Right lobe of liver (tissue), 6 donors: Measurements from ENCODE around the gene IL22. TPM values are rescaled to one million over a fixed set of nuclear protein-coding genes. Genes with fewer than 3 reads are reported as not detected.
"Not testable (repeated sequence)": the region's sequence is repeated elsewhere in the genome, so short reads cannot be mapped to it uniquely, and the experiment has no call there.

Experiments used
- ATAC-seq, 4 donors: fragments of 200-7000 bp; cut with Tn5 transposase; one replicate each; pipeline ENCODE4 v1.9.1; 2020; ENCODE audit warnings: mild to moderate bottlenecking in 4 of 4, moderate library complexity in 4 of 4
- DNase-seq, 3 donors: peaks; one replicate each; pipeline ENCODE4 v3.0.0-alpha.2; 2020
- H3K27ac ChIP-seq, 3 donors: fragments of 200-600 bp; one replicate each; pipeline ENCODE4 v1.8.0; 2022
- H3K27me3 ChIP-seq, 2 donors: fragments of 200-600 bp; one replicate each; pipeline ENCODE4 v1.8.0; 2022
- H3K36me3 ChIP-seq, 4 donors: fragments of 200-600 bp; sonication (generic) in 1 of 4; one replicate each; pipeline versions ENCODE4 v1.5.1 to v1.8.0; 2017 to 2022; ENCODE audit warnings: control low read depth in 1 of 4
- H3K4me1 ChIP-seq, 4 donors: fragments of 200-600 bp; sonication (generic) in 1 of 4; one replicate each; pipeline versions ENCODE4 v1.5.1 to v1.8.0; 2017 to 2022; ENCODE audit warnings: control low read depth in 1 of 4
- H3K4me3 ChIP-seq, 3 donors: fragments of 200-600 bp; one replicate each; pipeline ENCODE4 v1.8.0; 2022
- H3K9me3 ChIP-seq, 4 donors: fragments of 200-600 bp; sonication (generic) in 1 of 4; one replicate each; pipeline versions ENCODE4 v1.5.1 to v1.8.0; 2017 to 2022; ENCODE audit warnings: control low read depth in 1 of 4
- POLR2A ChIP-seq: fragments of 450-650 bp; IDR thresholded peaks from one replicate; pipeline ENCODE4 v1.6.1; 2017; ENCODE audit warnings: antibody characterized with exemption, mild to moderate bottlenecking
- WGBS: methylation state at CpG from one replicate; pipeline ENCODE4 v1.1.6; 2018; ENCODE audit warnings: low coverage, low lambda C conversion rate; ENCODE audit not compliant: insufficient coverage; ENCODE audit errors: missing lambda C conversion rate; 5-methylcytosine and 5-hydroxymethylcytosine counted together
- intact Hi-C, 2 donors: fragments of 100-400 bp; cut with DNase I; formaldehyde crosslinking; loops; one replicate each; pipeline versions ENCODE4 v1.11.2 to v1.14.1; 2022
- total RNA-seq, 6 experiments: library from RNA; depleted of rRNA in 2 of 6; stranded (reverse); fragments of >200 nt in 2 of 6; fragmentation: NEBNext Ultra II Directional in 3 of 6; extraction: Animal tissue kit (Norgen Biotek cat#: 25700) in 3 of 6; gene quantifications; one replicate each; pipeline versions ENCODE4 v1.1.0 to v1.2.4, GENCODE V29; 2016 to 2023
- TF ChIP-seq, protein P1 (sequence below), 4 donors: fragments of 200-600 bp in 3 of 4; fragments of 450-650 bp in 1 of 4; IDR thresholded peaks; one replicate each; pipeline versions ENCODE4 v1.5.1 to v1.8.0; 2016 to 2022; ENCODE audit warnings: antibody characterized with exemption in 4 of 4, mild to moderate bottlenecking in 2 of 4
- donor health status: DM: no; HTN: yes; CAD: no.
- donor health status: DM: no; HTN: no; CAD: no.
- donor health status: DM: no; HTN: no; CAD: no.
- donor health status: DM: no; HTN: yes; CAD: no.
- donor health status: DM: no; HTN: yes; CAD: no.

Gene IL22
- total RNA-seq, 6 experiments from 2014 or later: not detected

GRCh38 chr12:68223067-68223747, 30.2 kb downstream of the IL22 start:
- Histone ChIP-seq H3K36me3 (no peaks in the 10 kb centered on the region), H3K4me1 (no peaks in the 10 kb centered on the region), H3K9me3 (no peaks in the 10 kb centered on the region), H3K27ac (no peak overlapping the region), H3K4me3 (no peak overlapping the region), H3K27me3 (no peaks in the 10 kb centered on the region)
- peak; percentile 100 for ATAC-seq
- intact Hi-C loops: no loop called here
- WGBS: under 1% methylated on average over 12 of the region's 12 CpGs
- no peak for TF ChIP-seq POLR2A
- TF ChIP-seq, protein P1, sequence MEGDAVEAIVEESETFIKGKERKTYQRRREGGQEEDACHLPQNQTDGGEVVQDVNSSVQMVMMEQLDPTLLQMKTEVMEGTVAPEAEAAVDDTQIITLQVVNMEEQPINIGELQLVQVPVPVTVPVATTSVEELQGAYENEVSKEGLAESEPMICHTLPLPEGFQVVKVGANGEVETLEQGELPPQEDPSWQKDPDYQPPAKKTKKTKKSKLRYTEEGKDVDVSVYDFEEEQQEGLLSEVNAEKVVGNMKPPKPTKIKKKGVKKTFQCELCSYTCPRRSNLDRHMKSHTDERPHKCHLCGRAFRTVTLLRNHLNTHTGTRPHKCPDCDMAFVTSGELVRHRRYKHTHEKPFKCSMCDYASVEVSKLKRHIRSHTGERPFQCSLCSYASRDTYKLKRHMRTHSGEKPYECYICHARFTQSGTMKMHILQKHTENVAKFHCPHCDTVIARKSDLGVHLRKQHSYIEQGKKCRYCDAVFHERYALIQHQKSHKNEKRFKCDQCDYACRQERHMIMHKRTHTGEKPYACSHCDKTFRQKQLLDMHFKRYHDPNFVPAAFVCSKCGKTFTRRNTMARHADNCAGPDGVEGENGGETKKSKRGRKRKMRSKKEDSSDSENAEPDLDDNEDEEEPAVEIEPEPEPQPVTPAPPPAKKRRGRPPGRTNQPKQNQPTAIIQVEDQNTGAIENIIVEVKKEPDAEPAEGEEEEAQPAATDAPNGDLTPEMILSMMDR (IDR thresholded peaks at IDR 0.05): peak; percentile 74 to 89 (median 87)
- DNase-seq: peak; percentile 68 to 78 (median 71)

GRCh38 chr12:68222326-68222725, 31.1 kb downstream of the IL22 start:
- Histone ChIP-seq H3K27ac (no peak overlapping the region), H3K4me1 (no peaks in the 10 kb centered on the region), H3K27me3 (no peaks in the 10 kb centered on the region), H3K9me3 (no peaks in the 10 kb centered on the region), H3K4me3 (no peak overlapping the region), H3K36me3 (no peaks in the 10 kb centered on the region)
- intact Hi-C loops: no loop called here
- WGBS: 47% methylated on average over 5 of the region's 6 CpGs
- DNase-seq (no peak), ATAC-seq (no peak)
- TF ChIP-seq POLR2A: no peak
- TF ChIP-seq, protein P1 (IDR thresholded peaks at IDR 0.05): no peak

DNA sequence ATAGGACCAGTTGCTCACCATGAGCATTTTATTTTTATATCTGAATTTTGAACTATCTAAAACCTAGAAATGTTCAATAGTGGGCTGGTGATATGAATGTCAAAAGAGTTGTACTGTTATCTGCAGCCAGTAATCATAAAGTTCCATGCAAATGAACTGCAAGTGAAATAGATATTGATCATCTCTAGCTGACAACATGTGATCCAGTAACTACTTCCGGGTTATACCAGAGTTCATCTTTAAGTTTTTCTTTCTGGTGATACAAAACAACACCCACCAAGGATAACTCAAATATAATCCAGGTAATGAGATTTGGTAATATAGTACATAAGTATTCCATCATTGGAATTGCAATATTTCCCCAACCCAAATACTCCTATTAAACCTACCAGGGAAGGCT, 31.9 kb downstream of the IL22 start:
- no peak for ATAC-seq
- intact Hi-C loops: no loop called here
- Histone ChIP-seq H3K4me1 (no peaks in the 10 kb centered on the region), H3K4me3 (no peak overlapping the region), H3K36me3 (no peaks in the 10 kb centered on the region), H3K27ac (no peak overlapping the region), H3K9me3 (no peaks in the 10 kb centered on the region), H3K27me3 (no peaks in the 10 kb centered on the region)
- TF ChIP-seq, protein P1 (IDR thresholded peaks at IDR 0.05): no peak
- TF ChIP-seq POLR2A: no peak
- DNase-seq: no peak
- 86% methylated on average over 1 of the region's 1 CpG for WGBS

- Histone ChIP-seq H3K36me3 (no peaks in the 10 kb centered on the region), H3K4me1 (no peaks in the 10 kb centered on the region)
- 46% methylated on average over 2 of the region's 2 CpGs for WGBS
Observed at GRCh38 chr12:68210875-68211274, 42.5 kb downstream of the IL22 start.

GRCh38 chr12:68209048-68209728, 44.2 kb downstream of the IL22 start:
- H3K4me3 ChIP-seq, H3K36me3 ChIP-seq, H3K27me3 ChIP-seq, H3K4me1 ChIP-seq, DNase-seq, H3K27ac ChIP-seq, intact Hi-C loops, H3K9me3 ChIP-seq, ATAC-seq: not testable (repeated sequence)
- WGBS: 53% methylated on average over 9 of the region's 12 CpGs

More at GRCh38 chr12:68210875-68211274, 42.5 kb downstream of the IL22 start:
- intact Hi-C loops: no loop called here
- Histone ChIP-seq H3K9me3 (no peaks in the 10 kb centered on the region), H3K27me3 (peaks cover 0 to 3% of the 10 kb centered on the region in 2 donors), H3K27ac (no peak overlapping the region), H3K4me3 (no peak overlapping the region)
- ATAC-seq: no peak
- no peak for TF ChIP-seq POLR2A
- TF ChIP-seq, protein P1 (IDR thresholded peaks at IDR 0.05): no peak
- DNase-seq: no peak
